Measurements from ENCODE around the gene TMUB2.

- TF ChIP-seq CTCF (IDR thresholded peaks at IDR 0.05), result no peak
- TF ChIP-seq EP300 (IDR thresholded peaks at IDR 0.05), result no peak
- no peak for TF ChIP-seq POLR2A (IDR thresholded peaks at IDR 0.05)
Observed at GRCh38 chr17:44202756-44203155, 16.0 kb downstream of the TMUB2 start.

Measured in upper lobe of left lung (tissue), 4 donors.